GOT3 (cell line): ENCODE data around the gene CLUH.
A peak's percentile ranks its signal among the peaks of the same experiment; 100 is the strongest.

ENCODE experiments used
- DNase-seq: peaks from one replicate; lab custom pipeline; 2025; ENCODE audit warnings: mixed read lengths; lab: John Stamatoyannopoulos, UW

Gene CLUH, protein sequence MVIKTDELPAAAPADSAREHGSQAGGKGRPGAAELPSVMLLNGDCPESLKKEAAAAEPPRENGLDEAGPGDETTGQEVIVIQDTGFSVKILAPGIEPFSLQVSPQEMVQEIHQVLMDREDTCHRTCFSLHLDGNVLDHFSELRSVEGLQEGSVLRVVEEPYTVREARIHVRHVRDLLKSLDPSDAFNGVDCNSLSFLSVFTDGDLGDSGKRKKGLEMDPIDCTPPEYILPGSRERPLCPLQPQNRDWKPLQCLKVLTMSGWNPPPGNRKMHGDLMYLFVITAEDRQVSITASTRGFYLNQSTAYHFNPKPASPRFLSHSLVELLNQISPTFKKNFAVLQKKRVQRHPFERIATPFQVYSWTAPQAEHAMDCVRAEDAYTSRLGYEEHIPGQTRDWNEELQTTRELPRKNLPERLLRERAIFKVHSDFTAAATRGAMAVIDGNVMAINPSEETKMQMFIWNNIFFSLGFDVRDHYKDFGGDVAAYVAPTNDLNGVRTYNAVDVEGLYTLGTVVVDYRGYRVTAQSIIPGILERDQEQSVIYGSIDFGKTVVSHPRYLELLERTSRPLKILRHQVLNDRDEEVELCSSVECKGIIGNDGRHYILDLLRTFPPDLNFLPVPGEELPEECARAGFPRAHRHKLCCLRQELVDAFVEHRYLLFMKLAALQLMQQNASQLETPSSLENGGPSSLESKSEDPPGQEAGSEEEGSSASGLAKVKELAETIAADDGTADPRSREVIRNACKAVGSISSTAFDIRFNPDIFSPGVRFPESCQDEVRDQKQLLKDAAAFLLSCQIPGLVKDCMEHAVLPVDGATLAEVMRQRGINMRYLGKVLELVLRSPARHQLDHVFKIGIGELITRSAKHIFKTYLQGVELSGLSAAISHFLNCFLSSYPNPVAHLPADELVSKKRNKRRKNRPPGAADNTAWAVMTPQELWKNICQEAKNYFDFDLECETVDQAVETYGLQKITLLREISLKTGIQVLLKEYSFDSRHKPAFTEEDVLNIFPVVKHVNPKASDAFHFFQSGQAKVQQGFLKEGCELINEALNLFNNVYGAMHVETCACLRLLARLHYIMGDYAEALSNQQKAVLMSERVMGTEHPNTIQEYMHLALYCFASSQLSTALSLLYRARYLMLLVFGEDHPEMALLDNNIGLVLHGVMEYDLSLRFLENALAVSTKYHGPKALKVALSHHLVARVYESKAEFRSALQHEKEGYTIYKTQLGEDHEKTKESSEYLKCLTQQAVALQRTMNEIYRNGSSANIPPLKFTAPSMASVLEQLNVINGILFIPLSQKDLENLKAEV (N-terminal part only)

DNA sequence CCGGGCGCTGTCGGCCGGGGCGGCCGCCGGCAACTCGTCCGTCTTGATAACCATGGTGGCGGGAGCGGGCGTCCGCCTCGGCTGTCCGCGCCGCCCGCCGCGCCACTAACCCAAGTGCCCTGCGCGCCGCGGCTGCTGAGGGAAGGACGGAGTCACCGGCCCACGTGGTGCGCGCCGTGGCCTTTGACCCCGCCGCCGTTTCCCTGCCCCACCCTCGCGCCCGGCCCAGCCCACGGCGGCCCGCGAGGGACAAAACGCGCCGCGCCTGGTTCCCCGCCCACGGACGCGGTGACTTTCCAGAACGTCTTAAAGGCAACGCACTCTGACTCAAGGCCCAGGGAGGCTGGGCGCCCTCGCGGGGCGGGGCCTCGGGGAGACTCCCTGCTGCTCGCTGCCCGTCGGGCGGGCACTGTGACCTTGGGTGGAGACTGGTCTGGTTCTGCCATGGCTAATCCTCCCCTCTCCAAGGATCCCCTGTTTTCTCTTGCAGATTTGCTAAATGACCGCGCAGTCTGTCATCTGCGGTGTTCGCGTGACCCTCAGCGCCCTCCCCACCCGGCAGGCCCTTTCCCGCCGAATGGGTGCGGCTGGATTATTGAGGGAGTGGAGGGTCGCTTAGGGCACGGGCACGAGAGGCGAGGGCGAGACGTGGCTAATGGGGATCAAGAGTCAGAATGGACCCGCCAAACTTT lies at the start of gene CLUH:
CLUH (minus strand) TSS at position 157 of the 692 bp plus-strand sequence; CDS start at position 54, 103 bp downstream.
- peak; percentile 90 for DNase-seq

DNA sequence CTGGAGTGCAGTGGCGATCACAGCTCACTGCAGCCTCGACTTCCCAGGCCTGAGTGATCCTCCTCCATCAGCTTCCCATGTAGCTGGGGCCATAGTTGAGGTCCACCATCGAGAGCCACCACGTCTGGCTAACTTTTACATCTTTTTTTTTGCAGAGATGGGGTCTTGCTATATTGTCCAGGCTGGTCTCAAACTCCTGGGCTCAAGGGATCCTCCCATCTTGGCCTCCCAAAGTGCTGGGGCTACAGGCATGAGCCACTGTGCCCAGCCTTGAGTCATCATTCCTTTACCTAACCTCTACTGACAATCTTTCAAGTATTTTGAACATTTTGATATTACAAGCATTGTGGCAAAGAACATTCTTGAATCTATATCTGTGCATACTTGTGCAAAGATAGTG lies 47.3 kb upstream of the CLUH start:
- DNase-seq, result no peak

DNA sequence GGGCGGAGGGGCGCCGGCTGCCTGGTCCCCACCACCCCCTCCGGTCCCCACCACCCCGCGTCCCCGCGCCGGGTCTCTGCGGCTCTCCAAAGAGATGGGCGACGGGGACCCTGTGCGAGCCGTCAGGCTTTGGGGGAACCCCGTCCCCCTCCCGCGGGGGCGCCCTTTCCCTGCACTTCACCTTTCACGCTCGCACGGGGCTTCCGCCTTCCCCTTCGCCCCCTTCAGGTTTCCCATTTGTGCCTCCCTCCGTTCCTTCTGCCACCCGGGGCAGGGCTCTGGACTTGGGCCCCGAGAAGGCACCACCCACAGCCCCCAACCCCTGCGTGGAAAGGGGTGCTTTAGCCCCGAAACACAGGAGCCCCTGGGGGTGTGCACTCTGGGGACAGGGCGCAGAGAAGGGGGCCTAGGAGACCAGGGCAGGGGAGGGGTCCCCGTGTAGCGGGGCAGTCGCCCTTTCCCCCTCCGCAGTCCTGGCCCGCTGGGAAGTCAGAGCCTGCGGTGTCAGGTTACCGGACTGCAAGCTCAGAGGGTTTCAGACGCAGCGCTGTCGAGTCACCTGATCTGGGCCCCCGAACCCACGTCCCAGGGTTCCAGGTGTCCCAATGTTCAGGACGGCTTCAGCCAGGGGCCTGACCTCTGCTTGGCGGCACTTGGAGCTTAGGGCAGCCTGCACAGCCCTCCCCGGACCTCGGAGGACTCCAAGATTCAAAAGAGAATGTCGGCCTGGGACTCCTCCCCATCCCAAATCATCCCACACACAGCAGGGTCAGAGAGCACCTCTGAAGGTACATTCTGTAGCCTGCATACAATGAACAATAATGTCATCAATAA lies 44.5 kb upstream of the CLUH start:
- no peak for DNase-seq

GRCh38 chr17:2751491-2751890 lies 39.9 kb upstream of the CLUH start:
- no peak for DNase-seq

DNA sequence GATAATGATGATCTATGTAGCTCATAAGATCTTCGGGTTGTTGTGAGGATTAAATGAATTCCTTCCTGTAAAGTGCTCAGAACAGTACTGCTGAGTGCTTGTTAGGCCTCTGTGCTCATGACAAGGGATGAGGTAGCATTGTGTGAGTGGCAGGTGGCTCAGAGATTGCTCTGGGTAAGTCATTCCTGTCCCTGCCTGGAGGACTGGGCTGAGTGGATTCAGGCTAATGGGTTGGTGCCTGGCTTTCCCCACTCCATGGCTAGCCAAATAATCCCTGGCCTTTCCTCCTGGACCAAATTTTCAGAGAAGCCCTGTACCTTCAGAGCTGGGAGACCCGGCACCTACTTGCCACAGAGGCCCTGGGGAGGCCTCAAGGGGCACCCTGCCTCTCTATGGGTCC lies 39.2 kb upstream of the CLUH start:
- no peak for DNase-seq

GRCh38 chr17:2749784-2750181 lies 38.2 kb upstream of the CLUH start:
- peak; percentile 45 for DNase-seq

DNA sequence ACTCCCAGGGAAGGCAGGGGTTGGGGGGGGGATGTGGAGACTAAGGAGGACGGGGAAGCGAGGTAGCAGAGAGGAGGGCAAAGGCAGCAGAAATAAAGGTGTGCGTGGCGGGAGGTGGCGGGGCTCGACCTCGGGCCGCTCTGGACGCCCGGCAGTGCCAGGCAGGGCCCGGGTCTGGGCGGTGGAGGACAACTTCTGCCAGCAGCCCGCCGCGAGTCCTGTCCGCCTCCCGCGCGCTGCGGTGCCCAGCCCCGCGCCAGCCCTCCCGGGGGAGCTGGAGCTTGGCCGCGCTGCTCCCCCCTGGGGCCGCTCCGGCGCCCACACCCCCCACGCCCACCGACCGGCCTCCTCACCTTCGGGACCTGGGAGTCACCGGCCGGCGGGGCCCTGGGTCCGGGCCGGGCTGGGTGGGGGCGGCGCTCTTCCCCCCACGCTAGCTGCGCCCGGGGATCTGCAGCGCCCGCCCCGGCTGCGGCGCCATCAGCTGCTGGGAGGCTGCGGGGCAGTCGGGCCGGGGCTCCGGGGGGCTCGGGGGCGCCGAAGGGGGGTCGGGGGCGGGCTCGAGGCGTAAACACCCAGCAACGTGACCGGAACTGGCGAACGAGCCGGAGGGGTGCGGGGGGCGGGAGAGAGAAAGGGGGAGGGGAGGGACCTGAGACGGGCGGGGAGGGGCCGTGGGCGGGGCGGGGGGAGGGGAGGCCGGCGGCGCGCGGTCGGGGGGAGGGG lies 37.7 kb upstream of the CLUH start, which contains the start of gene CCDC92B:
CCDC92B (minus strand) TSS at position 595 of the 726 bp plus-strand sequence. CDS start 14,507 bp downstream, outside the sequence.
- DNase-seq, result no peak

GRCh38 chr17:2745317-2746037 lies 33.9 kb upstream of the CLUH start:
- no peak for DNase-seq

GRCh38 chr17:2737693-2738092 lies 26.1 kb upstream of the CLUH start:
- DNase-seq, result no peak

DNA sequence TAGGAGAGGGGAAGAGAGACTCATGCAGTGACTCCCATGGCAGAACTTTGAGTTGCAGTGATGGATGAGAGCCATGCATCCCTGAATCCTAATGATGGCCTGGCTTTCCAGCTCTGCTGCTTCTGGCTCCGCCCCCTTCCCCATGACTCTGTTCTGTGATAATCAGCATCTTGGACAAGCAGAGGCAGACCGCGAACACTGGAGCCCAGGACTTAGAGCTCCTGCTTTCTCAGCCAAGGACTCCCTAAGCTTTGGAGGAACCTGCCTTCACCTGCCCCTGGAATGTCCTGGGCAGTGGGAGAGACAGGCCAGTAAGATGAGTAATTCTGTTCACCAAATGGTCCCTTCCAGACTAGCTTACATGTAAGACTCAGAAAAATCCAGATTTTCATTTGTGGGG lies 25.4 kb upstream of the CLUH start:
- no peak for DNase-seq

DNA sequence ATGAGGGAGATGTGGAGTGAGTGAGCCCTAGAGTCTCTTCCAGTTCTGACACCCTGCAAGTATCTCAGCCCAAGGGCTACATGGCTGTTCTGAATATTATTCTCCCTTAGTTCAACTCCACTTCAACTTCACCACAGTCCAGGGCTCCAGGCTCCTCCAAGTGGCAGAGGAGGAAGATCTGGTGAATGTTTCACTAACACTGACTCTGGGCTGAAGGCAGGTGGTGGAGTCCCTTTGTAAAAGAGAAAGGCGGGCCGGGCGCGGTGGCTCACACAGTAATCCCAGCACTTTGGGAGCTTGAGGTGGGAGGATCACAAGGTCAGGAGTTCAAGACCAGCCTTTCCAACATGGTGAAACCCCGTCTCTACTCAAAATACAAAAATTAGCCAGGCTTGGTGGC lies 24.3 kb upstream of the CLUH start:
- DNase-seq, result no peak

DNA sequence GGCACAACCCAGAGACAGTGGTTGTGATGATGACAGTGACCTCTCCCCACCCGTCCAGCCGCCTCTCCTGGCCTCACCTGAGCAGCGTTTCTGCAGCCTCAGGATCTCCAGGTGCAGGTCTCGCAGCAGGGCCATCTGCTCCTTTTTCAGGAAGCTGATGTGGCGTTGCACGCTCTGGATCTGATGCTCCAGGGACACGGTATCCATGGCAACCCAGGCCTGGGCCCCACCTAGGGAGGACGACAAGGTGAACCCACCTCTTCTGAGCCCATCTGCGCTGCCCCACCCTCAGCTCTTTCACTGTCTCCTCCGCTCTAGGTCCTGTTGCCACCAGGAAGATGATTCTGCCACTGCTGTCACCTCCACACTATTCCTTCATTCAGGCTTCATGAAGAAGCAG lies 23.4 kb upstream of the CLUH start:
- DNase-seq, result no peak

DNA sequence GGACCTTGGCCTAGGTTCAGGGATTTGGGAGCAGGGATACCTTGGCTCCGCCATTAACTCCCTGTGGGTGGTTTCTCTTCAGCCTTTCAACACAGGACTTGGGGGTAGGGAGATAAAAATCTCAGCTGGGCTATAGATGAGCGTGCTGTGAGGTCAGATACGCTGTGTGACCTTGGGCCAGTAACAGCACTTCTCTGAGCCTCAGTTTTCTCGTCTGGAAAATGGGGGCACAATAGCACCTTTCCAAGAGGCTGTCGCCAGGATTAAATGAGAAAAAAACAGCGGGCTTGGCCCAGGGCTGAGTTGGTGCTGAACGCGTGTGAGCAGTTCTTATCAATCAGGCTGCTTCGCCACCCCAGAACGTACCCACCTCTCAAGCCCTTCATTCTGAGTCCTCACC lies 20.2 kb upstream of the CLUH start:
- no peak for DNase-seq

GRCh38 chr17:2730764-2731353 lies 19.3 kb upstream of the CLUH start:
- DNase-seq, result no peak

DNA sequence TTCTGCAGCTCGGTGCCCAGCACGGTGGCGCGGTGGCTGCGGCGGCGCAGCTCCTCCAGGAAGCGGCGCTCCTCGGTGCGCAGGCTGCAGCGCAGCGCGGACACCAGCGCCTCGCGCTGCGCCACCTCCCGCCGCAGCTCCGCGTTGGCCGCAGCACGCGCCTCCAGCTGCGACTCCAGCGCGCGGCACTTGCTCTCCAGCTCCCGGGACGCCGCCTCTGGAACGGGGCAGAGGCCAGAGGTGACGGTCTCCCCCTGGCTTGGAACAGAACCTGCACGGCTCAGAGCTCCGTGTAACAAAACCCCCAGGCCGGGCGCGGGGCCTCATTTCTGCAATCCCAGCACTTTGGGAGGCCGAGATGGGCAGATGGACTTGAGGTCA lies 13.2 kb upstream of the CLUH start:
- DNase-seq, result no peak

DNA sequence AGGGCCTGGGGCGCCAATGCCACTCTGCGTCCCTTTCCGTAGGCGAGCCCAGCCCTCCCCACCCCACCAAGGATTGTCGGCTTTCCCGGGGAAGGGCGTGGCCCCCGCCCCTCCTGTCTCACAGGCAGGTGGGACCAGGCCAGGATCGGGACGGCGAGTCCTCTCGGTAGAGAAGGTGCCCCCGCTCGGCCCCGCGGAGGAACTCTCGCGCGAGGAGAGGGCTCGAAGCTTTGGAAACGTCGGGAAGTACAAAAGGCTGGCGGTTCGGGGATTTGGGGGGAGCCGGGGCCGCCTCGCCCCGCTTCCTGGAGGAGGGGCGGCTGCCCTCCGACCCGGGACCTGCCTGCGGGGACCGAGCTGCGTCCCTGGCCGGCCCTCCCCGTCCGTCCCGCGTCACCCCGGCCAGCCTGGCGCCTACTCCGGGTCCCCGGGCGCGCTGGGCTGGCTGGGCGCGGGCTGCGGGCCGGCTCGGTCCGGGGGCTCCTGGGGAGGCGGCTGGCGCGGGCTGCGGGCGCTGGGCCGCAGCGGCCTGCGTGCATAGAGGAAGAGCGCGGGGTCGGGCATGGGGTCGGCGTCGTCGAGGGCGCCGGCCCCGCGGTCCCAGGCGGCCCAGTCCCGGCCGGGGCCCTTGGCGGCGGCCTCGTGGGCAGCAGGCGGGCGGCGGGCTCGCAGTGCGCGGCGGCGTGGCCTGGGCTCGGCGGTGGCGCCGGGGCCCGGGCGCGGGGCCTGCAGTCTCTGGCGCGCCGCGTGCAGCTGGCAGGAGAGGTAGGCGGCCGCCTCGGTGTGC lies 12.6 kb upstream of the CLUH start:
- DNase-seq, result no peak

- no peak for DNase-seq
These were observed 12.0 kb upstream of the CLUH start for GRCh38 chr17:2723505-2723996.

- DNase-seq, result no peak
These were observed 11.0 kb upstream of the CLUH start for GRCh38 chr17:2722611-2723010.
